Stomach (tissue), 4 donors: Measurements from ENCODE around the gene ABCB4.

Source experiments
- CTCF ChIP-seq, 7 experiments: fragments of 450-650 bp in 4 of 7; fragments of 200-600 bp in 3 of 7; sonication (generic) in 3 of 7; IDR thresholded peaks; one replicate each; pipeline ENCODE4 v1.5.1; 2016 to 2019; ENCODE audit warnings: antibody characterized with exemption in 7 of 7, control low read depth in 2 of 7, mild to moderate bottlenecking in 1 of 7
- EP300 ChIP-seq: sonication (generic); formaldehyde crosslinking; IDR thresholded peaks from one replicate; pipeline ENCODE4 v1.6.1; 2017; ENCODE audit warnings: antibody characterized with exemption
- POLR2A ChIP-seq, 4 donors: fragments of 450-650 bp; IDR thresholded peaks; one replicate each; pipeline ENCODE4 v1.6.1; 2016; ENCODE audit warnings: antibody characterized with exemption in 4 of 4, control low read depth in 2 of 4, mild to moderate bottlenecking in 1 of 4, moderate library complexity in 1 of 4
- POLR2AphosphoS5 ChIP-seq, 3 donors: sonication (generic); formaldehyde crosslinking; IDR thresholded peaks; one replicate each; pipeline ENCODE4 v1.6.1; 2016; ENCODE audit warnings: antibody characterized with exemption in 3 of 3

- TF ChIP-seq POLR2AphosphoS5 (IDR thresholded peaks at IDR 0.05) = no peak
- TF ChIP-seq POLR2A (IDR thresholded peaks at IDR 0.05) = no peak
- no peak for TF ChIP-seq CTCF (IDR thresholded peaks at IDR 0.05)
- no peak for TF ChIP-seq EP300
Observed at GRCh38 chr7:87517891-87518290, 42.4 kb upstream of the ABCB4 start.
